ENCODE results near the gene PPEF1. TPM values are rescaled to one million over a fixed set of nuclear protein-coding genes. Genes with fewer than 3 reads are reported as not detected.
"Not testable (repeated sequence)": the region's sequence is repeated elsewhere in the genome, so short reads cannot be mapped to it uniquely, and the experiment has no call there.

The PPEF1 gene
- total RNA-seq, 1 donor from 2014 or later, result not detected

GRCh38 chrX:18757956-18758932 lies 50.8 kb downstream of the PPEF1 start:
- no peak for TF ChIP-seq CTCF (conservative IDR thresholded peaks at IDR 0.05; ENCODE audit: low read depth, low read length)
- H3K4me3 ChIP-seq (ENCODE audit: low read depth, low read length), result no peak overlapping the region
- DNase-seq (ENCODE audit: low read depth), result no peak

GRCh38 chrX:18761750-18762149 lies 54.3 kb downstream of the PPEF1 start:
- TF ChIP-seq CTCF (conservative IDR thresholded peaks at IDR 0.05; ENCODE audit: low read depth, low read length), result no peak
- no peak overlapping the region for H3K4me3 ChIP-seq (ENCODE audit: low read depth, low read length)
- DNase-seq (ENCODE audit: low read depth), result no peak

GRCh38 chrX:18763106-18763505 lies 55.7 kb downstream of the PPEF1 start:
- H3K4me3 ChIP-seq (ENCODE audit: low read depth, low read length); DNase-seq (ENCODE audit: low read depth): not testable (repeated sequence)

GRCh38 chrX:18769364-18769763 lies 61.9 kb downstream of the PPEF1 start:
- no peak overlapping the region for H3K4me3 ChIP-seq (ENCODE audit: low read depth, low read length)
- DNase-seq (ENCODE audit: low read depth), result no peak
- TF ChIP-seq CTCF (conservative IDR thresholded peaks at IDR 0.05; ENCODE audit: low read depth, low read length), result no peak

GRCh38 chrX:18769812-18770573 lies 62.5 kb downstream of the PPEF1 start:
- DNase-seq (ENCODE audit: low read depth), result no peak
- no peak overlapping the region for H3K4me3 ChIP-seq (ENCODE audit: low read depth, low read length)
- TF ChIP-seq CTCF (conservative IDR thresholded peaks at IDR 0.05; ENCODE audit: low read depth, low read length), result no peak

- no peak for TF ChIP-seq CTCF (conservative IDR thresholded peaks at IDR 0.05; ENCODE audit: low read depth, low read length)
- DNase-seq (ENCODE audit: low read depth), result no peak
- no peak overlapping the region for H3K4me3 ChIP-seq (ENCODE audit: low read depth, low read length)
Measured at GRCh38 chrX:18789916-18790315, 82.5 kb downstream of the PPEF1 start.

- TF ChIP-seq CTCF (conservative IDR thresholded peaks at IDR 0.05; ENCODE audit: low read depth, low read length), result no peak
- no peak overlapping the region for H3K4me3 ChIP-seq (ENCODE audit: low read depth, low read length)
- DNase-seq (ENCODE audit: low read depth), result no peak
Measured at GRCh38 chrX:18792828-18793227, 85.4 kb downstream of the PPEF1 start.

All from epithelial cell of proximal tubule (primary cell).